Stimulated activated CD4-positive, alpha-beta T cell treated with anti-CD3 and anti-CD28 coated beads, Interleukin-4, amount 100 ng/mL, for 48 hours (primary cell): ENCODE results near the gene MAGEA9.
"Not testable (repeated sequence)": the region's sequence is repeated elsewhere in the genome, so short reads cannot be mapped to it uniquely, and the experiment has no call there.

Experiments used
- DNase-seq, 2 donors: peaks; one replicate each; pipeline ENCODE4 v3.0.0-alpha.2; 2020; ENCODE audit warnings: low read depth in 2 of 2

MAGEA9 gene

DNA sequence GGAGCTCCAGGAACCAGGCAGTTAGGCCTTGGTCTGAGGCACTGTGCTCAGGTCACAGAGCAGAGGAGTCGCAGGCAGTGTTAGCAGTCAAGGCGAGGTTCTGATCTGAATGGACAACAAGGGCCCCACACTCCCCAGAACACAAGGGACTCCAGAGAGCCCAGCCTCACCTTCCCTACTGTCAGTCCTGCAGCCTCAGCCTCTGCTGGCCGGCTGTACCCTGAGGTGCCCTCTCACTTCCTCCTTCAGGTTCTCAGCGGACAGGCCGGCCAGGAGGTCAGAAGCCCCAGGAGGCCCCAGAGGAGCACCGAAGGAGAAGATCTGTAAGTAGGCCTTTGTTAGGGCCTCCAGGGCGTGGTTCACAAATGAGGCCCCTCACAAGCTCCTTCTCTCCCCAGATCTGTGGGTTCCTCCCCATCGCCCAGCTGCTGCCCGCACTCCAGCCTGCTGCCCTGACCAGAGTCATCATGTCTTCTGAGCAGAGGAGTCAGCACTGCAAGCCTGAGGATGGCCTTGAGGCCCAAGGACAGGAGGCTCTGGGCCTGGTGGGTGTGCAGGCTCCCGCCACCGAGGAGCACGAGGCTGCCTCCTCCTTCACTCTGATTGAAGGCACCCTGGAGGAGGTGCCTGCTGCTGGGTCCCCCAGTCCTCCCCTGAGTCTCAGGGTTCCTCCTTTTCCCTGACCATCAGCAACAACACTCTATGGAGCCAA, 26.2 kb downstream of the MAGEA9 start:
- no peak for DNase-seq

DNA sequence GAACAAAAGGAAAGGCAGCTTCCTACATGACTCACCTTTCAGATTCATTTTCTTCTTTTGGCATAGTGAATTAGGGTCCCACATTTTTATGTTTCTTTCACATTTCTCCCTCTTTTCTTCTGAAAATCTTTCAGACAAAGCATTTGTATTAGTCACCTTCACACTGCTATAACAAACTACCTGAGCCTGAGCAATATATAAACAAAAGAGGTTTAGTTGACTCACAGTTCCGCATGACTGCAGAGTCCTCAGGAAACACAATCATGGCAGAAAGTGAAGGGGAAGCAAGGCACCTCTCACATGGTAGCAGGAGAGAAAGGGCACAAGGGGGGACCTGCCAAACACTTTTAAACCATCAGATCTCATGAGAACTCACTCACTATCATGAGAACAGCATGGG, 36.9 kb downstream of the MAGEA9 start:
- DNase-seq, result no peak

DNA sequence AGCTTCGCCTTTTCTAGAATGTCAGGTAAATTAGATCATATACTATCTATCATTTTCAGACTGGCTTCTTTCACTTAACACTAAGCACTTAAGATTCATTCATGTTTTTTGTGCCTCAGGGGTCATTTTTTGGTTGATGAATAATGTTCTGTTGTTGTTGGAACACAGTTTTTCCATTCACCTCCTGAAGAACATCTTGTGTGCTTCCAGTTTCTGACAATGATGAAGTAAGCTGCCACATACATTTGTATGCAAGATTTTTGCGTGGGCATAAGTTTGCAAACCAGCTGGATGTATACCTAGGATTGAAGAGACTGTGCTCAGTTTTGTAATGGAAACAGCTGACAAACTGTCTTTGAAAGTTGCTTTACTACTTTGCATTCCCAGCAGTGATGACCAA, 37.6 kb downstream of the MAGEA9 start:
- DNase-seq, result no peak

DNA sequence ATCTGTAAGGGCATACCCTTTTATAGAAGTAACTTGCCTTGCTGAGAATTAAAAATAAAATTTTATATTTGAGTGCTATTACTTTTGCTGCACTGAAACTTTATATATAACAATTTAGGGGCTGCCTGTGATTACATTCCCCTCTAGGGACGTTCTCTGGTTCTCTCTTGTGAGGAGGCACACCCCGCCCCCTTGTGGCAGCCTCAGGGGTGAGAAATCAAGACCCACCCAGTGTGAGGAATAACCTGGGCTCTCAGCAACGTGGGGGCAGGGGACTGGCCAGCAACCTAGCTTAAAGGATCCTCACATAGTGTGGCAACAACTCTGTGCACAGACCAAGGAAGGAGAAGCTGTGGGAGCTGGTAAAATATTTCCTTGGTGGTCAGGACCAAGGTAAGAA, 43.7 kb downstream of the MAGEA9 start:
- peak; percentile 34 to 35 for DNase-seq

DNA sequence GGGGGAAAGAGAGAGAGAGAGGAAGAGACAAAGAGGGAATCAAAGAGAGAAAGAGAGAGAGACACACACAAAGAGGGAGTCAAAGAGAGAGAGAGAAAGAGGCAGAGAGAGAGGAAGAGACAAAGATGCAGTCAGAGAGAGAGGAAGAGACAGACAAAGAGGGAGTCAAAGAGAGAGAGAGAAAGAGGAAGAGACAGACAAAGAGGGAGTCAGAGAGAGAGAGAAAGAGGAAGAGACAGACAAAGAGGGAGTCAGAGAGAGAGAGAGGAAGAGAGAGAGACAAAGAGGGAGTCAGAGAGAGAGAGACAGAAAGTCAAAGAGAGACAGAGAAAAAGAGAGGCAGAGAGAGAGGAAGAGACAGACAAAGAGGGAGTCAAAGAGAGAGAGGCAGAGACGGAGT, 45.5 kb downstream of the MAGEA9 start:
- no peak for DNase-seq

DNA sequence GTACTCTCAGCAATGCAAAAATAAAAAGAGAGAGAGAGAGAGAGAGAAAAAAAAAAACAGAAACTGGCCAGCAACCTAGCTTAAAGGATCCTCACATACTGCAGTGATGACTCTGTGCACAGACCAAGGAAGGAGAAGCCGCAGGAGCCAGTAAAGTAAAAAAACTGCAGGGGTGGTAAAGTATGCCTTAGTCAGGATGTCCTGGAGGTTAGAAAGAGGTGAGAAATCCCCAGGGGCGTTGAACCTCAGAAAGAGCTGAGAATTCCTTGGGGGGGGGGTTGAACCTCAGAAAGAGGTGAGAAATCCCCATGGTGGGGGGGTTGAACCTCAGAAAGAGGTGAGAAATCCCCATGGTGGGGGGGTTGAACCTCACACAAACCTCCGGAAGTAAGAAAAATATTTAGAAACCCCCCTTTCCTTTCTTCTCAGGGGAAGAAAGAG, 48.0 kb downstream of the MAGEA9 start:
- no peak for DNase-seq

DNA sequence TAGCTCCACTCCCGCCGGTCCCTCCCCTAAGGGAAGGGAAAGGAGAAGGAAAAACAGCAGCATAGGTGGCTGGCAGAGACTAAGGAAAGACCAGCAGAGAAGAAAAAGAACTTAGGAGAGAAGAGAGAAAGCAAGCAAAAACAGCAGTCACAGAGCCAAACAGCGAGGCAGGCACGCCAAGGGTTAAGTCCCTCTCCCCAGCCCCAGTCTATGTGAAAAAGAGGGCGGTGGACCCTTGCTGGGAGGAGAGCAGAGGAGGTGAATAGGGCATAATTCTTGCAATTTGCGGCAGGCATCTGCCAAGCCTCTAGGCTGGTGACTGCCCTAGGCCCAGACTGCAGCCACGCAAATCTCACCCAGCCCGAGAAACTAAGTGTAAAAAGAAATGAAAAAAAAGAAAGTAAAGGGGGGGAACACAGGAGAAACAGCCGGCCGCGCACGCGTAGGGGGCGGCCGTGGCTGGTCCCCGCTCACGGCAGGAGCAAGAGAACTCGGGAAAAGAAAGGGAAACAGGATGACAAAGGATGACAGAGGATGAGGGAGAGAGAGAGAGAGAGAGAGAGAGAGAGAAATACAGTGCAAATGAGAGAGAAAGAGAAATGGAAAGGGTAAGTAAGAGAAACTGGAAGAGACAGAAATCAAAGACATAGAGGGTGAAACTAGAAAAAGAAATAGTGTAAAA, 48.6 kb downstream of the MAGEA9 start:
- no peak for DNase-seq

DNA sequence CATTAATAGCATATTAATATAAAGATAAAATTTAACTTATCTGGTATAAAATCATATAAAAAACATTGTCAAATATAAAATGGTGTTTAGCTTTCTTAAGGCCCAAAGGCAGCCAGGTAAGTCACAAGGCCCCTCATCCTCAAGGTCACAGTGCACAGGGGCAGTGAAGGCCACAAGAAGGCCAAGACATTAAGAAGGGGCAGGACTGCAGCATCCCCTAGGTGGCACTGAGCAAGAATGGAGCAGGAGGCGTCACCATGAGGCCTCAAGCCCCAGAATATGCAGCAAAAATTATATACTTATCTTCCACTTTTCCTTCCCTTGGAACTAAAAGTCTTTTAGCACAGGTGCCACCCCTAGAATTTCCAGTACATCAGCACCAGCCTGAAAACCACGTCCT, 49.7 kb downstream of the MAGEA9 start:
- DNase-seq, result no peak

DNA sequence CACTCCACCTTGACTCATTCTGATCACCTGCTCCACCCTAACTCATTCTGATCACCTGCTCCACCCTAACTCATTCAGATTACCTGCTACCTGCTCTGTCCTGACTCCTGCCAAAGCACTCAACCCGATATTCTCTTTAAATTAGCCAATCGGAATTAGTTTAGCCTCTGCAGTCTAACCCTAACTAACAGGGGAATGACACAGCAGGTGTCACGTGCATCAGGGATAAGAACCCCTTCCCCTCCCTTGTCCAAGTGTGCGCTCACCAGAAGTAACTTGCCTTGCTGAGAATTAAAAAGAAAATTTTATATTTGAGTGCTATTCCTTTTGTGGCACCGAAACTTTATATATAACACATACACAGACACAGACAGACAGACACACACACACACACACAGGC, 55.0 kb downstream of the MAGEA9 start:
- DNase-seq, result not testable (repeated sequence)

DNA sequence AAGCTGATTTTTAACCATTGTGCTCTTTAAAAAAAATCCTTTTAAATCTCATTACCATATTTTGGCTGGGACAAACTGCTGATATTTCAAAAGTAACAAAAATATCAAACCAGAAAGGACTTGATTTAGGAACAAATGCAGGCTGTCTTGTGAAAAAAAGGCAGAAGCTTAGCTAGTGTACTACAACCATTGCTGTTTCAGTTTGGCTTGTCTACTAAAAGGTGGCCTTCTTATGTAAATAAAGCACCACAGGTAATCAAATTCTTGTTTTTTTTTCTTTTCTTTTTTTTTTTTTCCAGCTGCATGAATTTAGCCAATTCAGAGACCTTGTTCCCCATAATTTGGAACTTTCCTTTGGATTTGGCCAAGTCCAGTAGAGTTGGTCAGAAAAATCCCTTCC, 55.4 kb downstream of the MAGEA9 start:
- no peak for DNase-seq
